Adrenal gland (tissue), 12 donors: ENCODE results near the gene ADNP2. TPM values are rescaled to one million over a fixed set of nuclear protein-coding genes. Genes with fewer than 3 reads are reported as not detected.
"Not testable (repeated sequence)": the region's sequence is repeated elsewhere in the genome, so short reads cannot be mapped to it uniquely, and the experiment has no call there.

Source experiments
- DNase-seq, 7 donors: peaks; one replicate each; pipeline ENCODE4 v3.0.0-alpha.2; 2019 to 2020
- H3K27ac ChIP-seq, 5 donors: fragments of 200-600 bp; sonication (generic) in 4 of 5; 1 replicate in 3 of 5; 2 replicates in 2 of 5; pipeline versions ENCODE4 v1.5.1 to v1.8.0; 2016 to 2020; ENCODE audit warnings: mild to moderate bottlenecking in 1 of 5
- H3K27me3 ChIP-seq: fragments of 200-600 bp; 2 replicates; pipeline ENCODE4 v1.8.0; 2021
- H3K36me3 ChIP-seq, 2 donors: fragments of 200-600 bp; replicated peaks in 1 of 2; 1 replicate in 1 of 2; 2 replicates in 1 of 2; pipeline versions ENCODE4 v1.5.1 to v1.8.0; 2018 to 2022
- H3K4me1 ChIP-seq, 2 donors: fragments of 200-600 bp; replicated peaks in 1 of 2; 1 replicate in 1 of 2; 2 replicates in 1 of 2; pipeline versions ENCODE4 v1.5.1 to v1.8.0; 2018 to 2021
- H3K4me3 ChIP-seq, 4 donors: fragments of 200-600 bp; sonication (generic) in 3 of 4; one replicate each; pipeline ENCODE4 v1.5.1; 2016 to 2018
- H3K9me3 ChIP-seq, 3 donors: fragments of 200-600 bp; sonication (generic) in 1 of 3; replicated peaks in 1 of 3; 1 replicate in 2 of 3; 2 replicates in 1 of 3; pipeline versions ENCODE4 v1.5.1 to v1.8.0; 2016 to 2021
- POLR2A ChIP-seq, 2 donors: fragments of 450-650 bp; IDR thresholded peaks; one replicate each; pipeline ENCODE4 v1.6.1; 2017; ENCODE audit warnings: antibody characterized with exemption in 2 of 2, mild to moderate bottlenecking in 2 of 2, moderate library complexity in 1 of 2
- WGBS, 4 donors: extraction: QIAGEN DNeasy Blood & Tissue Kit in 2 of 4; methylation state at CpG; one replicate each; pipeline versions ENCODE4 v1.1.5 to v1.1.7; 2013 to 2017; 5-methylcytosine and 5-hydroxymethylcytosine counted together
- intact Hi-C, 2 donors: fragments of 100-400 bp; cut with DNase I; formaldehyde crosslinking; loops; one replicate each; pipeline versions ENCODE4 v1.14.1 to v1.15.0; 2022 to 2023
- polyA plus RNA-seq, 3 donors: library from polyadenylated mRNA; stranded (reverse); fragments of 200-250 nt in 2 of 3; fragments of 350-450 nt in 1 of 3; fragmentation: Illumina TruSeq in 1 of 3; extraction: RNeasy Lipid Tissue Mini Kit (QIAGEN cat#74804) in 1 of 3; gene quantifications; one replicate each; pipeline ENCODE4 v1.2.3, GENCODE V29; 2013 to 2014
- total RNA-seq, 9 donors: library from RNA; depleted of rRNA in 4 of 9; stranded (reverse); fragments of >200 nt in 4 of 9; fragments of 120-200 nt in 1 of 9; fragmentation: NEBNext Ultra II Directional in 1 of 9; extraction: Animal tissue kit (Norgen Biotek cat#: 25700) in 1 of 9; gene quantifications; one replicate each; pipeline versions ENCODE4 v1.1.0 to v1.2.4, GENCODE V29; 2013 to 2023
- TF ChIP-seq, protein P1 (sequence below), 6 experiments: fragments of 450-650 bp in 4 of 6; fragments of 200-600 bp in 2 of 6; sonication (generic) in 1 of 6; IDR thresholded peaks; 1 replicate in 5 of 6; 2 replicates in 1 of 6; pipeline versions ENCODE4 v1.5.1 to v1.8.0; 2016 to 2021; ENCODE audit warnings: antibody characterized with exemption in 6 of 6, mild to moderate bottlenecking in 2 of 6, moderate library complexity in 1 of 6
- donor health status: healthy with polysubstance abuse.
- donor health status: Bipolar disorder and iron deficiency.
- donor health status: DM: yes; HTN: yes; CAD: no.
- donor health status: DM: no; HTN: no; CAD: no.
- donor health status: DM: no; HTN: no; CAD: no.
- donor health status: DM: yes; HTN: yes; CAD: no.

The ADNP2 gene
- total and polyA plus RNA-seq, 12 donors = 4.7 to 18.3 (median 10.7) TPM

DNA sequence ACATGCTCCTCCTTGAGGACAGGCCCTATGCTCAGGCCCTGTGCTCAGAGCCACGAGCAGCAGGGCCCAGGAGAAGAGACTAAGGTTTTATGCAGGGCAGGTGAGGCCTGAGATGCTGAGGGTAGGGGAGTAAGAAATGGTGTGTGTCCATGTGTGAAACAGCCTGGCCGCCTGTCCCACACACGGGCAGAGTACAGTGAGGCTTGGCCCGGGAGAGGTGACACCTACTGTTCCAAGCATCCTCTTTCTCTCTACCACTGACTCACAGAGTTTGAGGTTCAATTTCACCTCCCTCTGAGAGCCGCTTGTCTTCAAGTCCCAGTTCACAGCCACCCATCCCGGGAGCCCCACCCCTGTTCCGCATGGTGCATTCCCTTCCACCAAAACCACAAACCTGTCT, 54.1 kb downstream of the ADNP2 start:
- peak in 1 of 7 donors; percentile 41 for DNase-seq
- Histone ChIP-seq H3K4me1 (no peaks in the 10 kb centered on the region), H3K27ac (no peak overlapping the region), H3K9me3 (peaks cover 0 to 5% (median 0%) of the 10 kb centered on the region in 3 donors), H3K36me3 (no peaks in the 10 kb centered on the region), H3K4me3 (no peak overlapping the region), H3K27me3 (no peaks in the 10 kb centered on the region)
- no peak for TF ChIP-seq POLR2A (IDR thresholded peaks at IDR 0.05)
- TF ChIP-seq, protein P1, sequence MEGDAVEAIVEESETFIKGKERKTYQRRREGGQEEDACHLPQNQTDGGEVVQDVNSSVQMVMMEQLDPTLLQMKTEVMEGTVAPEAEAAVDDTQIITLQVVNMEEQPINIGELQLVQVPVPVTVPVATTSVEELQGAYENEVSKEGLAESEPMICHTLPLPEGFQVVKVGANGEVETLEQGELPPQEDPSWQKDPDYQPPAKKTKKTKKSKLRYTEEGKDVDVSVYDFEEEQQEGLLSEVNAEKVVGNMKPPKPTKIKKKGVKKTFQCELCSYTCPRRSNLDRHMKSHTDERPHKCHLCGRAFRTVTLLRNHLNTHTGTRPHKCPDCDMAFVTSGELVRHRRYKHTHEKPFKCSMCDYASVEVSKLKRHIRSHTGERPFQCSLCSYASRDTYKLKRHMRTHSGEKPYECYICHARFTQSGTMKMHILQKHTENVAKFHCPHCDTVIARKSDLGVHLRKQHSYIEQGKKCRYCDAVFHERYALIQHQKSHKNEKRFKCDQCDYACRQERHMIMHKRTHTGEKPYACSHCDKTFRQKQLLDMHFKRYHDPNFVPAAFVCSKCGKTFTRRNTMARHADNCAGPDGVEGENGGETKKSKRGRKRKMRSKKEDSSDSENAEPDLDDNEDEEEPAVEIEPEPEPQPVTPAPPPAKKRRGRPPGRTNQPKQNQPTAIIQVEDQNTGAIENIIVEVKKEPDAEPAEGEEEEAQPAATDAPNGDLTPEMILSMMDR (IDR thresholded peaks at IDR 0.05) = no peak
- intact Hi-C loops = no loop called here
- WGBS, 4 donors = 96 to 98% (median 96%) methylated on average over 6 to 7 of the region's 7 CpGs

DNA sequence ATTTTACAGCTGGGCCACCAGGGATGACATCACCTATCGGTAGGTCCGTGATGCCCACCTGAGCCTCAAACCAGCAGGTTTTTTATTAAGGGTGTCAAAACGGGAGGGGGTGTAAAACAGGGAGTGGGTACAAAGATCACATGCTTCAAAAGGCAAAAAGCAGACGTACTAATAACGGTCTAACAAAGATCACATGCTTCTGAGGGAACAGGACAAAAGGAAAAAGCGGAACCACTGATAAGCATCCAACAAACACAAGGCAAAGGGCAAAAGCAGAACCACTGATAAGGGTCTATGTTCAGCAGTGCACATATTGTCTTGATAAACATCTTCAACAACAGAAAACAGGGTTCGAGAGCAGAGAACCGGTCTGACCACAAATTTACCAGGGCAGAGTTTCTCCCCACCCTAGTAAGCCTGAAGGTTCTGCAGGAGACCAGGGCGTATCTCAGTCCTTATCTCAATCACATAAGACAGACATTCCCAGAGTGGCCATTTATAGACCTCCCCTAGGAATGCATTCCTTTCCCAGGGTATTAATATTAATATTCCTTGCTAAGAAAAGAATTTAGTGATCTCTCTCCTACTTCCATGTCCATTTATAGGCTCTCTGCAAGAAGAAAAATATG, 55.8 kb downstream of the ADNP2 start:
- DNase-seq, intact Hi-C loops, H3K27ac ChIP-seq, H3K4me3 ChIP-seq, H3K9me3 ChIP-seq, H3K4me1 ChIP-seq, H3K36me3 ChIP-seq, H3K27me3 ChIP-seq: not testable (repeated sequence)
- 87 to 90% (median 89%) methylated on average over 9 of the region's 9 CpGs for WGBS, 4 donors

DNA sequence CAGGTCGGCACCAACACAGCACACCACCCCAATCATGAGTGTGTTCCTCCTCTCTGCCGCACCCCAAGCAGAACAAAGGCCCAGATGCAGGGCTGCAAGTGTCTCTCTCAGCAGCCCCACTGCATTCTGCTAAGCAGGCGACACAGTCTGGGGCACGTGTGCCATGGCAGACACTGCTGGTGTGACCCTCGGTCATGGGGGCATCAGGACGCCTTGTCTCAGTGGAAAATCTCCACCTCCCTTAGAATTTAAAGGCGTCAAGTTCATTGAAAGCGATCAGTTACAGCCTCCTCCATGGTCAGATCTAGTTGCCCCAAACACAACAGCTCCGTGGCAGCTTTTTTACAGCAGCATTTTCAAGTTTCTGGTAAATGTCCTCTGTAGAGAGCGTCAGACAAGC, 57.2 kb downstream of the ADNP2 start:
- WGBS, 4 donors = 92 to 96% (median 94%) methylated on average over 5 to 10 of the region's 10 CpGs
- H3K4me1 ChIP-seq = peaks cover 0 to 4% of the 10 kb centered on the region in 2 donors

DNA sequence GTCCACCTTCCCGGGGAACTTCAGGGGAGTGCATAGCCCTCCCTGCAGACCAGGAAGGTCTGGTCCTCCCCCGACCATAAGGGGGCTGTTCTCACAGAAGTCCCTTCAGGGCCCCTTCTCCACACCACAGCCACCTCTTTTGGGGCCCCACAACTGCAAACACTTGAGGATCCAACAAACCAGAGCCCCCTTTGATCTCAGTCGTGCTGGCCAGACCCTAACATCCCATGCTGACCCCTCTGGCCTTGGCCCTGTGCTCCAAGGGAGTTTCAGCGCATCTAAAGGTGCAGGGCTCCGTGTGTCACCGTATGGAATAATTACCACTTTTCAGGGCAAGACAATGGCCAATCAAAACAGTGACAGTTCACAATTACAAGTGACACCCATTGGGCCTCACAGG, 57.7 kb downstream of the ADNP2 start:
- no peak overlapping the region for H3K27ac ChIP-seq
- H3K4me1 ChIP-seq = peaks cover 0 to 8% of the 10 kb centered on the region in 2 donors
- H3K4me3 ChIP-seq = no peak overlapping the region
- 66 to 81% (median 72%) methylated on average over 3 to 6 of the region's 6 CpGs for WGBS, 4 donors
- peaks cover 0 to 5% (median 0%) of the 10 kb centered on the region in 3 donors for H3K9me3 ChIP-seq
- H3K36me3 ChIP-seq = no peaks in the 10 kb centered on the region
- TF ChIP-seq, protein P1 (IDR thresholded peaks at IDR 0.05) = no peak
- no peak for TF ChIP-seq POLR2A (IDR thresholded peaks at IDR 0.05)
- DNase-seq = no peak
- intact Hi-C loops = no loop called here
- H3K27me3 ChIP-seq = no peaks in the 10 kb centered on the region

More for the DNA sequence above, 57.2 kb downstream of the ADNP2 start:
- peaks cover 0 to 5% (median 0%) of the 10 kb centered on the region in 3 donors for H3K9me3 ChIP-seq
- DNase-seq = no peak
- H3K4me3 ChIP-seq = no peak overlapping the region
- H3K27me3 ChIP-seq = no peaks in the 10 kb centered on the region
- H3K36me3 ChIP-seq = no peaks in the 10 kb centered on the region
- H3K27ac ChIP-seq = no peak overlapping the region
- TF ChIP-seq POLR2A (IDR thresholded peaks at IDR 0.05) = no peak
- TF ChIP-seq, protein P1 (IDR thresholded peaks at IDR 0.05) = no peak
- intact Hi-C loops = no loop called here

DNA sequence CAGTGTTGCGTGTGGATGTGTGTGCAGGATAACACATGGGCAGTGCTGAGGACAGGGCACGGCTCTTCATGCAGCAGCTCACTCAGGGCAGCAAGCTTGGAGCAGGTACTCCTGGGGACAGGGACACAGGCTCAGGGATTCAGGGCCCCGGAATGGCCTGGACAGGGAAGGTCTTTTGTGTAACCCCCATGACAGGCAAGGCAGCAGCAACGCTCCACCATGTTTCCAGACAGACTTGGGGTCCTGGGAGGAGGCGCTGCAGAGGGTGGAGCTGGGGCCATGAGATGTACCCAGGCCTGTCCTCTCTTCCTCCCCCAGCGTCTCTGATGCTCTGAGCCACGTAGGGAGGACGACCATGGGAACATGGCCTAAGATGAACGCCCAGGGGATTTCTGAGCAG, 58.3 kb downstream of the ADNP2 start:
- DNase-seq = no peak
- Histone ChIP-seq H3K36me3 (no peaks in the 10 kb centered on the region), H3K27ac (no peak overlapping the region), H3K27me3 (no peaks in the 10 kb centered on the region), H3K4me1 (peaks cover 0 to 8% of the 10 kb centered on the region in 2 donors), H3K4me3 (no peak overlapping the region), H3K9me3 (peaks cover 0 to 5% (median 0%) of the 10 kb centered on the region in 3 donors)
- TF ChIP-seq, protein P1 (IDR thresholded peaks at IDR 0.05) = no peak
- no peak for TF ChIP-seq POLR2A (IDR thresholded peaks at IDR 0.05)
- intact Hi-C loops = no loop called here
- 81 to 94% (median 86%) methylated on average over 4 to 9 of the region's 9 CpGs for WGBS, 4 donors
